ENCODE measurements around the gene SYNJ2.
"Not testable (repeated sequence)": the region's sequence is repeated elsewhere in the genome, so short reads cannot be mapped to it uniquely, and the experiment has no call there.

DNA sequence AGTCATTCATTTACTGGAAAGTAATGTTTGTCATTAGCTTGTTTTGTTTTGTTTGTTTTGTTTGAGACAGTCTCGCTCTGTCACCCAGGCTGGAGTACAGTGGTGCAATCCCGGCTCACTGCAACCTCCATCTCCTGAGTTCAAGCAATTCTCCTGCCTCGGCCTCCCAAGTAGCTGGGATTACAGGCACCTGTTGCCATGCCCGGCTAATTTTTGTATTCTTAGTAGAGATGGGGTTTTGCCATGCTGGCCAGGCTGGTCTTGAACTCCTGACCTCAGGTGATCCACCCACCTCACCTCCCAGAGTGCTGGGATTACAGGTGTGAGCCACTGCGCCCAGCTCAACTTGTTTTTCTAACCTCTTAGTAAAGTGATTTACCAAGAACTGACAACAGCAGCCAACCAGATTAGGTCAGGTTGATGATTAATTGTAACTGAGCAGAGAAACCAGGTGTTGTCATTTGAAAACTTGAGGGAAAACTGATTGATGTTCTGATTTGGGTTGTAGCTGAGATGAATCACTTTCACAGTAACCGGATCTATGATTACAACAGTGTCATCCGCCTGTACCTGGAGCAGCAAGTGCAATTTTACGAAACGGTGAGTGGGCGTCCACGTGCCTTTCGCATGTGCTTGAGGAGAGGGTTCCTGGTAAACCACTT, 41.2 kb upstream of the SYNJ2 start:
- TF ChIP-seq EZH2 (IDR thresholded peaks at IDR 0.05; ENCODE audit: insufficient read depth, poor library complexity, severe bottlenecking); EZH2phosphoT487 (IDR thresholded peaks at IDR 0.05; ENCODE audit: insufficient read depth, low read depth): not testable (repeated sequence)
